Liver (tissue), 2 donors: ENCODE data around the gene UGT1A5.

Source experiments
- CTCF ChIP-seq: fragments of 150-350 bp; IDR thresholded peaks from 2 replicates; pipeline ENCODE4 v1.5.1; 2017; ENCODE audit warnings: improper control_type of control experiment, low read depth, low read length; ENCODE audit not compliant: missing input control
- FOXA1 ChIP-seq: IDR thresholded peaks from 2 replicates; pipeline ENCODE4 v1.6.1; 2016; ENCODE audit warnings: antibody characterized with exemption
- MAX ChIP-seq: IDR thresholded peaks from 2 replicates; pipeline ENCODE4 v1.6.1; 2016; ENCODE audit warnings: antibody characterized with exemption
- donor health status: healthy.

- TF ChIP-seq MAX = no peak
- TF ChIP-seq CTCF = no peak
- TF ChIP-seq FOXA1 = no peak
Measured at GRCh38 chr2:233793465-233794127, 80.9 kb downstream of the UGT1A5 start.
